Gastrocnemius medialis (tissue), 4 donors: ENCODE results near the gene DOCK11. TPM values are rescaled to one million over a fixed set of nuclear protein-coding genes. Genes with fewer than 3 reads are reported as not detected.

Experiments
- ATAC-seq, 2 donors: fragments of 150-250 bp; one replicate each; pipeline ENCODE4 v1.9.1; 2016
- DNase-seq, 2 donors: peaks; one replicate each; pipeline ENCODE4 v3.0.0-alpha.2; 2019
- H3K27ac ChIP-seq, 4 donors: fragments of 200-600 bp; sonication (generic); 1 replicate in 1 of 4; 2 replicates in 3 of 4; pipeline ENCODE4 v1.5.1; 2016 to 2018; ENCODE audit warnings: mild to moderate bottlenecking in 2 of 4, moderate library complexity in 1 of 4
- H3K27me3 ChIP-seq, 3 donors: fragments of 200-600 bp; sonication (generic) in 2 of 3; 1 replicate in 1 of 3; 2 replicates in 2 of 3; pipeline versions ENCODE4 v1.5.1 to v1.6.0; 2016 to 2019; ENCODE audit warnings: mild to moderate bottlenecking in 1 of 3, moderate library complexity in 1 of 3
- H3K36me3 ChIP-seq, 2 donors: fragments of 200-600 bp; sonication (generic) in 1 of 2; one replicate each; pipeline ENCODE4 v1.5.1; 2017 to 2018
- H3K4me1 ChIP-seq, 2 donors: fragments of 200-600 bp; sonication (generic) in 1 of 2; one replicate each; pipeline ENCODE4 v1.5.1; 2016 to 2017; ENCODE audit warnings: mild to moderate bottlenecking in 2 of 2
- H3K4me3 ChIP-seq, 4 donors: fragments of 200-600 bp; sonication (generic) in 3 of 4; 1 replicate in 1 of 4; 2 replicates in 3 of 4; pipeline ENCODE4 v1.5.1; 2016 to 2019; ENCODE audit warnings: mild to moderate bottlenecking in 2 of 4
- H3K9me3 ChIP-seq, 3 donors: fragments of 200-600 bp; sonication (generic) in 2 of 3; 1 replicate in 1 of 3; 2 replicates in 2 of 3; pipeline ENCODE4 v1.5.1; 2016 to 2019
- POLR2A ChIP-seq, 2 donors: fragments of 450-650 bp; IDR thresholded peaks; one replicate each; pipeline ENCODE4 v1.6.1; 2017; ENCODE audit warnings: antibody characterized with exemption in 2 of 2, mild to moderate bottlenecking in 2 of 2, moderate library complexity in 2 of 2
- in situ Hi-C, 4 donors: fragments of 200-750 bp; cut with MboI; loops; one replicate each; pipeline versions ENCODE4 v1.15.0 to v1.8.0; 2017; ENCODE audit warnings: low sequenced_read_pairs in 4 of 4
- intact Hi-C: fragments of 100-400 bp; cut with DNase I; formaldehyde crosslinking; loops from one replicate; pipeline ENCODE4 v1.15.1; 2023; ENCODE audit warnings: low total_unique reads
- total RNA-seq, 4 donors: library from RNA; depleted of rRNA; stranded (reverse); fragments of >200 nt; gene quantifications; one replicate each; pipeline versions ENCODE4 v1.1.0 to v1.2.3, GENCODE V29; 2016
- TF ChIP-seq, protein P1 (sequence below), 5 experiments: fragments of 450-650 bp in 3 of 5; fragments of 200-600 bp in 2 of 5; sonication (generic) in 2 of 5; IDR thresholded peaks in 4 of 5; conservative IDR thresholded peaks in 1 of 5; 1 replicate in 4 of 5; 2 replicates in 1 of 5; pipeline ENCODE4 v1.5.1; 2016 to 2019; ENCODE audit warnings: antibody characterized with exemption in 5 of 5, mild to moderate bottlenecking in 3 of 5, moderate library complexity in 3 of 5

The DOCK11 gene
- total RNA-seq, 4 donors from 2014 or later = 2.3 to 5.7 (median 3.2) TPM

DNA sequence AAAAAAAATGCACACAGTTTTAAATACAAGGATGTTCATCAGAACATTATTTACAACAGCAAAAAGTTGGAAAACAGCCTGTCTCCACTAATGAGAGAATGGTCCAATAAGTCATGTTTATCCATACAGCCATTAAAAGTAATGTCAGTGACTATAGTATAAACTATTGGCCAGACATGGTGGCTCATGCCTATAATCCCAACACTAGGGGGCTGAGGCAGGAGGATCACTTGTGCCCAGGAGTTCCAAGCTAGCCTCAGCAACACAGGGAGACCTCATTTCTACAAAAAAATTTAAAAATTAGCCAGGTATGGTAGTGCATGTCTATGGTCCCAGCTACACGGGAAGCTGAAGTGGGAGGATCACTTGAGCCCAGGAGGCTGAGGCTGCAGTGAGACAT lies 183.7 kb downstream of the DOCK11 start:
- no peak for ATAC-seq
- intact Hi-C loops (no loop called here), in situ Hi-C loops (no loop called here)

DNA sequence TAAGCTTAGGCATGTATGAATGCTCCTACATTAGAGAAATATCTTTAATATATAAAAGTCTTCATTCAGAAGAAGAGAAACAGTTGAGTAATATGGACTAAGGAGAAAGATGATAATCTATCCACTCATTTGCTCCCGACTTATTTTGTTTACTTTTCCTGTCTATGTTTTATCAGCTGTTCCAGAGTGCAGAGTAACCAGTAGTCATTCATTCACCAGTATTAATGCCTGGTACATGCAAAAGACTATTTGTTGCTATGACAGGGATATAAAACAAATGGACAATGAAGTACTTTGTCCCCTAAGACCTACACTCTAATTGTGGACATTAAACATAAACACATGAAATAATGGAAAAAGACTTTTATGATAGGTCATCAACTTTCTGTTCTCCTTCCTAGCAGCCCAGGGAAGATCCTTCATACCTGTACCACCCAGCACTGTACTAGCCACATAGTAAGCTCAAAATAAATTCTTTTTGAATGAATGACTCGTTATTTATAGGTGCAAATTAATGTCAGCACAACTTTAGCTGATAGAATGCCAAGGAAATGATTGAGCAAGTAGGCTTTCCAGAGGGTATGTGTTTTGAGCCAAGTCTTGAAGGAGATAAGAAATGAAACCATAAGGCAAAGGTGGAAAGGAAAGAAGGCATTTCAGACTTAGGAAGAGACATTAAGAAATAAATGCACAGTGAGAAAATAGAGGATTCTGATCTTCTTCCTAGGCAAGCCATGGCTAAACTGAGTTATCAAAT lies 186.8 kb downstream of the DOCK11 start:
- no peak for DNase-seq
- ATAC-seq = no peak
- Histone ChIP-seq H3K27ac (no peak overlapping the region), H3K4me3 (no peak overlapping the region), H3K36me3 (no peaks in the 10 kb centered on the region), H3K9me3 (no peaks in the 10 kb centered on the region), H3K27me3 (no peaks in the 10 kb centered on the region), H3K4me1 (no peaks in the 10 kb centered on the region)
- TF ChIP-seq, protein P1, sequence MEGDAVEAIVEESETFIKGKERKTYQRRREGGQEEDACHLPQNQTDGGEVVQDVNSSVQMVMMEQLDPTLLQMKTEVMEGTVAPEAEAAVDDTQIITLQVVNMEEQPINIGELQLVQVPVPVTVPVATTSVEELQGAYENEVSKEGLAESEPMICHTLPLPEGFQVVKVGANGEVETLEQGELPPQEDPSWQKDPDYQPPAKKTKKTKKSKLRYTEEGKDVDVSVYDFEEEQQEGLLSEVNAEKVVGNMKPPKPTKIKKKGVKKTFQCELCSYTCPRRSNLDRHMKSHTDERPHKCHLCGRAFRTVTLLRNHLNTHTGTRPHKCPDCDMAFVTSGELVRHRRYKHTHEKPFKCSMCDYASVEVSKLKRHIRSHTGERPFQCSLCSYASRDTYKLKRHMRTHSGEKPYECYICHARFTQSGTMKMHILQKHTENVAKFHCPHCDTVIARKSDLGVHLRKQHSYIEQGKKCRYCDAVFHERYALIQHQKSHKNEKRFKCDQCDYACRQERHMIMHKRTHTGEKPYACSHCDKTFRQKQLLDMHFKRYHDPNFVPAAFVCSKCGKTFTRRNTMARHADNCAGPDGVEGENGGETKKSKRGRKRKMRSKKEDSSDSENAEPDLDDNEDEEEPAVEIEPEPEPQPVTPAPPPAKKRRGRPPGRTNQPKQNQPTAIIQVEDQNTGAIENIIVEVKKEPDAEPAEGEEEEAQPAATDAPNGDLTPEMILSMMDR (IDR thresholded peaks at IDR 0.05 in 4 of 5, conservative IDR thresholded peaks at IDR 0.05 in 1 of 5) = no peak
- no peak for TF ChIP-seq POLR2A (IDR thresholded peaks at IDR 0.05)
- in situ Hi-C loops (no loop called here), intact Hi-C loops (no loop called here)

More for the DNA sequence above, 183.7 kb downstream of the DOCK11 start:
- TF ChIP-seq, protein P1 (IDR thresholded peaks at IDR 0.05 in 4 of 5, conservative IDR thresholded peaks at IDR 0.05 in 1 of 5) = no peak
- TF ChIP-seq POLR2A (IDR thresholded peaks at IDR 0.05) = no peak
- H3K27me3 ChIP-seq = no peaks in the 10 kb centered on the region
- no peak for DNase-seq
- H3K4me3 ChIP-seq = no peak overlapping the region
- no peaks in the 10 kb centered on the region for H3K9me3 ChIP-seq
- H3K4me1 ChIP-seq = no peaks in the 10 kb centered on the region
- H3K36me3 ChIP-seq = no peaks in the 10 kb centered on the region
- no peak overlapping the region for H3K27ac ChIP-seq

DNA sequence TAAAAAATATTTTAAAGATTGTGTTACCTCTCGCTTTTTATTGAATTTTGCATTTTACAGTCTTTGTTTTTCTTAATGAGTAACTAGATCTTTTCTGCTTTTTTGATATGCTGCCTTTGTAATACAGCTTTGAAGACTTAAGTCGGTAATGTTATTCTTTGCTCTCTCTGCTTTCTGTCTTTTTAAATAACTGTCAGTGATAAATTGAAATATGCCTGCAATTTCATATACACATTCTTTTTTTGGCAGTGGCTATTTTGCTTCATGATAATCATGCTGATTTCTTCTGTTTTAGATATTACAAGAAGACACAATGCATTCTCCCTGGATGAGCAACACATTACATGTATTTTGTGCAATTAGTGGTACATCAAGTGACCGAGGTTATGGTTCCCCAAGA lies 189.8 kb downstream of the DOCK11 start:
- TF ChIP-seq POLR2A (IDR thresholded peaks at IDR 0.05) = no peak
- TF ChIP-seq, protein P1 (IDR thresholded peaks at IDR 0.05 in 4 of 5, conservative IDR thresholded peaks at IDR 0.05 in 1 of 5) = no peak
- DNase-seq (no peak), ATAC-seq (no peak)
- no peaks in the 10 kb centered on the region for H3K36me3 ChIP-seq
- in situ Hi-C loops (no loop called here), intact Hi-C loops (no loop called here)
- no peaks in the 10 kb centered on the region for H3K9me3 ChIP-seq
- no peak overlapping the region for H3K4me3 ChIP-seq
- H3K4me1 ChIP-seq = no peaks in the 10 kb centered on the region
- no peaks in the 10 kb centered on the region for H3K27me3 ChIP-seq
- no peak overlapping the region for H3K27ac ChIP-seq

DNA sequence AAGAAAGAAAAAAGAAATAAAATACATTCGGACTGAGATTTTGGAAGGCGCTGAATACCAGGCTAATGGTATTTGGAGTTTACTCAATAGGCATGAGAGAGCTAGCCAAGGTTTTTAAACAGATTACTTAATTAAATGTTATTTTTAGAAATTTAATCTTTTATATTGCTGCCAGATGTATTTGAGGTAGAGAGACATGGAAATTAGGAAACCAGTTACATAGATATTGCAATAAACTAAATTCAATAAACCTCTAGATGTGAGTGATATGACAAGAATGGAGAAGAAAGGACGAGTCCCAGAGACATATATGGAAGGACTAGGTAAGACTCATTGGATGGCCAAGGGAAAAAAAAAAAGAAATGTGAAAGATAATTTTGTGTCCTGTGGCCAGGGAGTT lies 193.3 kb downstream of the DOCK11 start:
- intact Hi-C loops (no loop called here), in situ Hi-C loops (no loop called here)
- TF ChIP-seq, protein P1 (IDR thresholded peaks at IDR 0.05 in 4 of 5, conservative IDR thresholded peaks at IDR 0.05 in 1 of 5) = no peak
- TF ChIP-seq POLR2A (IDR thresholded peaks at IDR 0.05) = no peak
- Histone ChIP-seq H3K9me3 (no peaks in the 10 kb centered on the region), H3K4me1 (no peaks in the 10 kb centered on the region), H3K36me3 (no peaks in the 10 kb centered on the region), H3K27ac (no peak overlapping the region), H3K4me3 (no peak overlapping the region), H3K27me3 (no peaks in the 10 kb centered on the region)
- ATAC-seq (no peak), DNase-seq (no peak)

DNA sequence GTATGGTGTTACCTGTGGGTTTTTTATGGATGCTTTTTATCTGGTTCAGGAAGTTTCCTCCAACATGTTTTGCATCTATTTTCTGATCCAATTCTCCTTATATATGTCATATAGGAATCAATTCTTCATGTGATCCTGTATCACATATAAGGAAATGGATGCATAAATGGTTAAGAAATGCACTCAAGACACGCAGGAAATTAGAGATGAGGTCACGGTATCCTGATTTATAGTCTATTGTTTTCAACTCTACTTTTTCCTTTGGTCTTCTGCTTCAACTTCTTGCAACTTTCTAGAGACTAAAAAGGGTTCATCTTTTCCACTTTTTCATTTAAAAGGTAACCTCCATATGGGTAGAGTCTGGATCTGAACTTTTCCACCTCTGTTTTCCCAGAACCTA lies 198.2 kb downstream of the DOCK11 start:
- Histone ChIP-seq H3K4me3 (no peak overlapping the region), H3K27ac (no peak overlapping the region), H3K4me1 (no peaks in the 10 kb centered on the region), H3K36me3 (no peaks in the 10 kb centered on the region), H3K27me3 (no peaks in the 10 kb centered on the region), H3K9me3 (no peaks in the 10 kb centered on the region)
- DNase-seq (no peak), ATAC-seq (no peak)
- intact Hi-C loops = no loop called here
- no peak for TF ChIP-seq POLR2A (IDR thresholded peaks at IDR 0.05)
- TF ChIP-seq, protein P1 (IDR thresholded peaks at IDR 0.05 in 4 of 5, conservative IDR thresholded peaks at IDR 0.05 in 1 of 5) = no peak
- in situ Hi-C loops = no loop called here
